ENCODE results near the gene ACTG1. TPM values are rescaled to one million over a fixed set of nuclear protein-coding genes. Genes with fewer than 3 reads are reported as not detected.

Gene ACTG1
- total and polyA plus RNA-seq, 9 of the 15 experiments (the other 6 are each of a cell fraction or from before 2014, with no cell fraction given) = 224 to 1,775 (median 568) TPM

DNA sequence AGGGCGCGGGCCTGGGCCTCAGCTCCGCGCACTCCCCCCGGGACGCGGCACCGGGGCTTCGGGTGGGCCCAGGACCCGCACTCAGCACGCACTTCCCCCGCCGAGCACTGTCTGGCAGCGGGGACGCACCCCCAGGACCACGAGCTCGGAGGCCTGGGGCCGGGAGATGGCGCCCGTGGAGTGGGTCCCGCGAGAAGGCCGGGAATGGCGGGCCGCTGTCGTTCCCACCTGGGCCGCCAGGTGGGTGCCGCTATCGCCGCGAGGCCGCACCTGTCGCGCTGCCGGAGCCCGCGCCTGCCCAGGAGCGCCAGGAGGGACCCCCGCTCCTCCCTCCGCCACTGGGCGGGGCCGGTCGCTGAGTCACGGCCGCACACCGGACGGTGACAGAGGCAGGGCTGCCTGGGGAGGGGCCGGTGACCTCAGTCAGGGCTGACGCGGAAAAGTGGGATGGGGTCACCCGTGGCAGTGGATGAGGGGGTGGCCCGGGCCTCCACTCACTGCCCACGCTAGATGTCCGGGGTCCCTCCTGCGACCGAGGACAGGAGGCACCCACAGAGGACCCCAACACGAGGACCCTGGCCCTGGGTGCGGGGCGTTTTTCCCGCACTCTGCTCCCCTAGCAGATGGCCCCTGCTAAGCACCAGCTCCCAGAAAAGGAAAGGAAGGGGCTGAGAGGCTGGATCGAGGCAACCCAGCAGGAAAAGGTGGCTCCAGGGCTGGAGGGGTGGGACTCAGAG is 6.9 kb upstream of the ACTG1 start (continued):
- TF ChIP-seq SAFB2 (IDR thresholded peaks at IDR 0.05; ENCODE audit: borderline replicate concordance, low read depth, low read length, severe bottlenecking) = no peak
- TF ChIP-seq HMGN3 (IDR thresholded peaks at IDR 0.05; ENCODE audit: borderline replicate concordance, extremely low read depth, insufficient read length, low read depth, low read length) = peak; percentile 52
- TF ChIP-seq IFI16 (CRISPR knock-in tag; IDR thresholded peaks at IDR 0.05) = no peak
- TF ChIP-seq ZNF431 (CRISPR knock-in tag; IDR thresholded peaks at IDR 0.05) = no peak
- no peak for TF ChIP-seq KLF6 (CRISPR knock-in tag; IDR thresholded peaks at IDR 0.05; ENCODE audit: borderline replicate concordance)
- peak; percentile 90 for TF ChIP-seq ATF3 (IDR thresholded peaks at IDR 0.05)
- no peak for TF ChIP-seq ATF3 (CRISPR knock-in tag; conservative IDR thresholded peaks at IDR 0.05)
- TF ChIP-seq DNMT1 (IDR thresholded peaks at IDR 0.05) = no peak
- peak in 1 of 2 experiments; percentile 30; a peak in 2 of 4 replicates for TF ChIP-seq RAD21 (CRISPR knock-in tag; conservative IDR thresholded peaks at IDR 0.05 in 1 of 2, IDR thresholded peaks at IDR 0.05 in 1 of 2)
- peak; percentile 76 for TF ChIP-seq CREM (IDR thresholded peaks at IDR 0.05; ENCODE audit: low read depth)
- peak; percentile 71 for TF ChIP-seq RBM25 (IDR thresholded peaks at IDR 0.05; ENCODE audit: low read depth, low read length, severe bottlenecking)
- TF ChIP-seq ZNF444 (CRISPR knock-in tag; IDR thresholded peaks at IDR 0.05) = no peak
- no peak for TF ChIP-seq CBX8 (IDR thresholded peaks at IDR 0.05; ENCODE audit: borderline replicate concordance, extremely low read depth, low read depth, low read length, poor library complexity, severe bottlenecking)
- TF ChIP-seq, protein P1, sequence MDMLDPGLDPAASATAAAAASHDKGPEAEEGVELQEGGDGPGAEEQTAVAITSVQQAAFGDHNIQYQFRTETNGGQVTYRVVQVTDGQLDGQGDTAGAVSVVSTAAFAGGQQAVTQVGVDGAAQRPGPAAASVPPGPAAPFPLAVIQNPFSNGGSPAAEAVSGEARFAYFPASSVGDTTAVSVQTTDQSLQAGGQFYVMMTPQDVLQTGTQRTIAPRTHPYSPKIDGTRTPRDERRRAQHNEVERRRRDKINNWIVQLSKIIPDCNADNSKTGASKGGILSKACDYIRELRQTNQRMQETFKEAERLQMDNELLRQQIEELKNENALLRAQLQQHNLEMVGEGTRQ (CRISPR knock-in tag; IDR thresholded peaks at IDR 0.05) = no peak
- no peak for TF ChIP-seq NR0B1 (IDR thresholded peaks at IDR 0.05; ENCODE audit: partially characterized antibody)
- TF ChIP-seq EP300 (IDR thresholded peaks at IDR 0.05; ENCODE audit: low read length) = no peak
- no peak for TF ChIP-seq LARP7 (IDR thresholded peaks at IDR 0.05)
- TF ChIP-seq ZNF589 (CRISPR knock-in tag; IDR thresholded peaks at IDR 0.05; ENCODE audit: low read depth) = no peak
- TF ChIP-seq HOXB6 (CRISPR knock-in tag; IDR thresholded peaks at IDR 0.05; ENCODE audit: borderline replicate concordance) = no peak
- TF ChIP-seq BHLHE40 (IDR thresholded peaks at IDR 0.05; ENCODE audit: low read length) = peak; percentile 43
- TF ChIP-seq ZFP91 (CRISPR knock-in tag; IDR thresholded peaks at IDR 0.05) = no peak
- no peak for TF ChIP-seq NFIX (CRISPR knock-in tag; IDR thresholded peaks at IDR 0.05; ENCODE audit: low read depth)

Measured in K562 (cell line).